GM06990 (cell line): ENCODE measurements around the gene MAPK14.

Experiments used
- DNase-seq: peaks from one replicate; pipeline ENCODE4 v3.0.0-alpha.2; 2011; ENCODE audit not compliant: insufficient read length; ENCODE audit errors: extremely low read depth
- H3K27me3 ChIP-seq: replicated peaks from 2 replicates; pipeline ENCODE4 v1.6.0; 2011; ENCODE audit warnings: low read length; ENCODE audit not compliant: control insufficient read depth, insufficient read depth
- H3K36me3 ChIP-seq: 2 replicates; pipeline ENCODE4 v1.5.1; 2011; ENCODE audit warnings: low read length; ENCODE audit not compliant: control insufficient read depth, insufficient read depth
- H3K4me3 ChIP-seq: replicated peaks from 2 replicates; pipeline ENCODE4 v1.5.1; 2011; ENCODE audit warnings: low read depth, mild to moderate bottlenecking, control low read depth, low read length
- TF ChIP-seq, protein P1 (sequence below): IDR thresholded peaks from 2 replicates; pipeline ENCODE4 v1.5.1; 2011; ENCODE audit warnings: low read length, control low read depth, mild to moderate bottlenecking, inconsistent platforms; ENCODE audit not compliant: insufficient read depth, poor library complexity, severe bottlenecking

The MAPK14 gene

DNA sequence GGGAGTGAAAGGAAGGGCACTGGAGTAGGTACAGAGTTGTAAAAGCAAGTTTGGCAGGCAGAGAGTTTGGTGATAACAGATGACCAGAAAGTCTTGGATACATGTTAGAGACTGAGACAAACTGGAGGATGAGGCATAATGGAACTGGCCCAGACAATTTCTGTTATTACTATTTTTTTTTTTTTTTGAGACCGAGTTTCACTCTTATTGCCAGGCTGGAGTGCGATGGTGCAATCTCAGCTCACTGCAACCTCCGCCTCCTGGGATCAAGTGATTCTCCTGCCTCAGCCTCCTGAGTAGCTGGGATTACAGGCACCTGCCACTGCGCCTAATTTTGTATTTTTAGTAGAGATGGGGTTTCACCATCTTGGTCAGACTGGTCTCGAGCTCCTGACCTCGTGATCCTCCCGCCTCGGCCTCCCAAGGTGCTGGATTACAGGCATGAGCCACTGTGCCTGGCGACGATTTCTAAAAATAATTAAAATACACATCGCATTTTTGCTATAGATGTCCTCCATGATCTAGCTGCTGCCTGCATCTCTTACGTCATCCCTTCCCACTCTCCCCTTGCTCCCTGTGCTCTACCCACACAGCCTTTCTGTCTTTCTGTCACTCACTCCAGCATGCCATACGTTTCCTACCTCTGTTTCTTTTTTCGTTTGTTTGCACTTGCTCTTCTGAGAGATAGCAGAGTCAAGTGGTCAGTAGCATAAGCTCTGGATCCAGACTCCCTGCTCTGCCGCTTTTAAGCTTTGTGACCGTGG, 23.5 kb downstream of the MAPK14 start:
- H3K27me3 ChIP-seq, result no peaks in the 10 kb centered on the region
- no peak overlapping the region for H3K4me3 ChIP-seq
- TF ChIP-seq, protein P1, sequence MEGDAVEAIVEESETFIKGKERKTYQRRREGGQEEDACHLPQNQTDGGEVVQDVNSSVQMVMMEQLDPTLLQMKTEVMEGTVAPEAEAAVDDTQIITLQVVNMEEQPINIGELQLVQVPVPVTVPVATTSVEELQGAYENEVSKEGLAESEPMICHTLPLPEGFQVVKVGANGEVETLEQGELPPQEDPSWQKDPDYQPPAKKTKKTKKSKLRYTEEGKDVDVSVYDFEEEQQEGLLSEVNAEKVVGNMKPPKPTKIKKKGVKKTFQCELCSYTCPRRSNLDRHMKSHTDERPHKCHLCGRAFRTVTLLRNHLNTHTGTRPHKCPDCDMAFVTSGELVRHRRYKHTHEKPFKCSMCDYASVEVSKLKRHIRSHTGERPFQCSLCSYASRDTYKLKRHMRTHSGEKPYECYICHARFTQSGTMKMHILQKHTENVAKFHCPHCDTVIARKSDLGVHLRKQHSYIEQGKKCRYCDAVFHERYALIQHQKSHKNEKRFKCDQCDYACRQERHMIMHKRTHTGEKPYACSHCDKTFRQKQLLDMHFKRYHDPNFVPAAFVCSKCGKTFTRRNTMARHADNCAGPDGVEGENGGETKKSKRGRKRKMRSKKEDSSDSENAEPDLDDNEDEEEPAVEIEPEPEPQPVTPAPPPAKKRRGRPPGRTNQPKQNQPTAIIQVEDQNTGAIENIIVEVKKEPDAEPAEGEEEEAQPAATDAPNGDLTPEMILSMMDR, result no peak
- H3K36me3 ChIP-seq, result no peaks in the 10 kb centered on the region; the same call in 1 of the 2 replicates
- no peak for DNase-seq

DNA sequence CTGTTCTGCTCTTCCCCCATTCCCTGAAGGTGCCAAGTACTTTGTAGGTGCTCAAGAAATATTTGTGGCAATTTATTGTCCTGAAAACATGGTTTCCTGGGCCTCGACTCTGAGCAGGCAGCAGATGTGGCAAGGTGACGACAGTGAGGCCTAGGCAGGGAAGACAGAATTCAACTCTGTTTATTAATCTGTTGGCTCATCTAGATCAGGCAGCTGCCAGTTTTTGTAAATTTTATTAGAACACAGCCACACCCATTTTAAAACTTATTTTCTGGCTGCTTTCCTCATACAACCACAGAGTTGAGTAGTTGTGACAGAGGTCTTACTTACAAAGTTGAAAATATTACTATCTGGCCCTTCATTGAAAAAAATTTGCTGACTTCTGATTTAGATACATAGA, 24.5 kb downstream of the MAPK14 start:
- Histone ChIP-seq H3K4me3 (no peak overlapping the region), H3K27me3 (no peaks in the 10 kb centered on the region), H3K36me3 (no peaks in the 10 kb centered on the region; the same call in 1 of the 2 replicates)
- no peak for DNase-seq
- TF ChIP-seq, protein P1, result no peak

DNA sequence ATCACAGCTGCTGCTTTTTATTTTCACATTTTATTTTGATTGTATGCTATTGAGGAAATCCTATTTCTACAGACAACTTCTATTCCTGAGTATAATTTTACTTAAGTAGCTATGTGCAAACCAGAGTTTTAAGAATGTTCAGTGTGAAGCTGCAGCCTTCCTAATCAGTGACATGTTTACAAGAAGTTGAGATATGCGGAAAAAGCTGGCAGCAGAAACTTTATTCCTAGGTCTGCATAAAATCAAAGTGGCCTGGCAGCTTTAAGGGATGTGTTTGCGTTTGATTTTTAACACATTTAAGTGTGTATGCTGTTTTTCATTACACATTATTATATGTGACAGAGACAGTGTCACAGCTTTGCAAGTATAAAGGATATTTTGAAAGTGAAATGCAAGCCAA, 26.3 kb downstream of the MAPK14 start:
- Histone ChIP-seq H3K27me3 (no peaks in the 10 kb centered on the region), H3K4me3 (no peak overlapping the region)

DNA sequence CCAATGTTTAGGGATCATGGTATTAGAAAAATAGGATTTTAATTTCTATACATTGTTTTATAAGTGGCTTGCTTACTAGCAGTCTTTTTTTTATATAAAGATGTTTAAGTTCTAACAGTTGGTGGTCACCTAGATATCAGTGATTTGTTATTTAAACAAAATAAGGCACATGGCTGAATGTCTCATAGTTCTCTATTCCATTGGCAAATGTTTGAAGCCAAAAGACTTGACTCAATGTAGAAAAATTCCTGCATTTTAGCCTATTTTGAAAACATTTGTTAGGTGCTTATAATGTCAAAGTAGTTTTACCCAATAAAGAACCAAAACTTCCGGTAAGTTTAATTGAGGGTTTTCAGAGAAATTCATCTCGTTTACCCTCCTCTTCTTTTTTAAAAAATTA, 26.8 kb downstream of the MAPK14 start:
- Histone ChIP-seq H3K36me3 (no peaks in the 10 kb centered on the region; the same call in 1 of the 2 replicates), H3K27me3 (no peaks in the 10 kb centered on the region), H3K4me3 (no peak overlapping the region)
- TF ChIP-seq, protein P1, result no peak
- no peak for DNase-seq

More for the DNA sequence above, 26.3 kb downstream of the MAPK14 start:
- H3K36me3 ChIP-seq, result no peaks in the 10 kb centered on the region; the same call in 1 of the 2 replicates
- TF ChIP-seq, protein P1, result no peak
- DNase-seq, result no peak

DNA sequence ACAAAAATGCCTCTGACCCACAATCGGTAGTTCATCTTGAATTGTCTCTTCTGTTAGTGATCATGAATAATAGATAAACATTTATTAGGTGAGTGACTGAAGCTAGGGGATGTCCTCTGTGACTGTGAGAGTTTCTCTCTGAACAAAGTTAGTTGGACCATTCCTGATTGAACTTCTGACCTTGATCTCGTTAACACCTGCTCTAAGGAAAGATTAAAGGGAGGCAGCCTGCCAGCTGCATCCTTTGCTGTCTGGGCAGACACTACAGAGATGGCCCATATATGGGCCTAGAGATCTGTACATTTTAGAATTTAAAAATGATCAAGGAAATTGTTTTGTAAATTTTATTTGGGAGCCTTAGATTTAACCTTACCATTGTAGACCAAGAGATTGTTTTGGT, 27.3 kb downstream of the MAPK14 start:
- H3K4me3 ChIP-seq, result no peak overlapping the region
- H3K27me3 ChIP-seq, result no peaks in the 10 kb centered on the region
- TF ChIP-seq, protein P1, result no peak
- DNase-seq, result no peak
- H3K36me3 ChIP-seq, result no peaks in the 10 kb centered on the region; the same call in 1 of the 2 replicates
